IPS-NIHi11 (cell line): Measurements from ENCODE around the gene KANSL3.

Source experiments
- DNase-seq: peaks from one replicate; pipeline ENCODE4 v3.0.0; 2012; ENCODE audit warnings: mixed read lengths, low spot score

Gene KANSL3

DNA sequence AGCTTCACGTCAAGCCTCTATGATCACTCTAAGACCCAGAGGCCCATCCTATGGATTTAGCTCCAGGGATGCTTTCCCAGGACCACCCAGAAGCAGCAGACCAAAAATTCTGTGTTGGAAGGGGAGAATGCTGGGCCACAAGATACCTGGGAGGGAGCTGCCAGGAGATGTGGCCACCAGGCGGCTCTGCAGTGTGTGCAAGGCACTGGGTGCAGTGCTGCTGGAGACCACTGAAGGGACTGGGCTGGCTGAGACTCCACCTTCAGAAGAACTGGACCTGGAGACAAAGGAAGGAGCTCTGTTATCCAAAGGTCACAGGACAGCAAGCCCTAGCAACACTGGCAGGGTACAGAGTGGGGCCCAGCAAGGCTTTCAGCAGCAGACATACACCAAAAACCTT lies 34.0 kb downstream of the KANSL3 start:
- peak; percentile 23 for DNase-seq

DNA sequence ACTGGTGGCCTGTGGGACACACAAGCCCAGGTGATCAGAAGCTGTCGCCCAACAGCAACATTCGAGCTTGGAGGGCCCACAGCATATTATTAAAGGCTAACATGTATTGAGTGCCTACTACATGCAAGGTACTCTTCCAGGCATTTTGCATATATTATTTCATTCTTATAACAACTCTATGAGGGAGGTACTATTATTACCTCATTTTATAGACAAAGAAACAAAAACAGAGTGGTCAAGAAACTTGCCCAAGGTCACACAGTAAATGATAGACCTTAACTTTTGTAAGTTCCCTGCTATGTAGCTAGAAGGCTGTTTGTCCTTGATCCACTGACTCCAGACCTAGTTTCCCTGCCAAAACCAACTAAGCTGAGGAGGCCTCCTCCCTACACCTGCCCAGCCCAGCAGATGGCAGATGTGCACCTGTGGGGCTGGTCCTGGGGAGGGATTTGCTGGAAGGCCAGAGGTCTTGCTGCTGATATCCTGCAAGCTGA lies 35.7 kb downstream of the KANSL3 start:
- peak; percentile 17 for DNase-seq

DNA sequence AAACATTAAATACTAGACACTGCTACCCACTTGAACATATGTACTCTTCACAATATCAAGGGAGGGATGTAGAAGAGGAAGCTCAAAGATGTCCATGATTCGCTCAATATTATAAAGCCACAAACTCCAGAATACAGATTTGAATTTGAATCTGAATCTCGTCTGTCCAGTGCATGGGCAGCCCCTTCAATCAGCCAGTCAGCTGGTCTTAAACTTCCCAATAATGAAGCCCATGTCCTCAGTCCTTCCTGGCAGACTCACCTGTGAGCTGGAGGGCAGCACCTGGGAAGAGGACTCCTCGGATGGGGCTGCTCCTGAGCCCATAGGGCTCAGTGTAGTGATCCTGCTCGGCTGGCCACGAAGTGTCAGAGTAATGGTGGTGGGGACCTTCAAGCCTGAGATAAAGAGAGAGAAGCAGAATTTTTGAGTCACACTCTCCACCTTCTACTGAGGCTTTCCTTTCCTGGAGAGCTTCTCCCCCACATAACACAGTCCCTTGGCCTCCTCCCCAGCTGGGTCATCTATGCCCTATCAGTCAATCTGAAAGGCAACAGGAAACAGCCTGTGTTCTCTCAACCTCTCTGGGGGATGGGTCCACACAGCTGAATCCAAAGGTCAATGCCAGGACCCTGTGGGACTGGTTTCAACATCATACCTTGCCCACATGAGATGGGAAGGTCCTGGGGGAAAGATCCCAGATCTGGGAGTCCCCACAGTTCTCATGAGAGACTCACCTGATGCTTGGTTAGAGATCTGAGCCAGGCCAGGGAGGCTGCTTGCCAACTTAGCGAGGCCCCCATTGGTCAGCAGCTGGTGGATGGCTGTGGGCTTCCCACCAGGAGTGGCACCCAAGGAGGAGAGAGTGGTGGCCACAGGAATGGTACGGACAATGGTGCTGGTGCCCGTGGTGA lies 36.5 kb downstream of the KANSL3 start:
- DNase-seq = no peak

GRCh38 chr2:96599941-96600340 lies 38.2 kb downstream of the KANSL3 start:
- no peak for DNase-seq

GRCh38 chr2:96596596-96596995 lies 41.5 kb downstream of the KANSL3 start:
- no peak for DNase-seq

DNA sequence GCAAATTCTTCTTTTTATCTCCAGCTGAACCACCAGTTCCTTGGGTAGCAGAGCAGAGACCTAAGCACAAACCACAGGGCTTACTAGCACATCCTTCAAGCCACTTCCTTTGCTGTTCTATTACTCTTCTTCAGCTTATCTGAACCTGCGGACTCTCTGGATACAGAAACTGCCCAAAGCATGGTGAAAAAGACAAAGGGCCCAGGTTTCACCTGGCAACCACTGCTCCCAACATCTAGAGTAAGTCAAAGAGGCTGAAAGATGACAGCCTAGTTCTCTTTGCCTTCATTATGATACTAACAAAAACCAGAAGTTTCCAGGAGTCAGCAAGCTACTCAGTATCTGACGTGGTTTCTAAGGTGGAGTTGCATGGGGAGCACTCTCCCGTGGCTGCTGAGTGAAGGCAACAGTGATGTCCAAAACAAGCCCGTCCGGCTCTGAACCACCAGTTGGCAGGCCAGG lies 43.4 kb downstream of the KANSL3 start:
- DNase-seq = no peak

DNA sequence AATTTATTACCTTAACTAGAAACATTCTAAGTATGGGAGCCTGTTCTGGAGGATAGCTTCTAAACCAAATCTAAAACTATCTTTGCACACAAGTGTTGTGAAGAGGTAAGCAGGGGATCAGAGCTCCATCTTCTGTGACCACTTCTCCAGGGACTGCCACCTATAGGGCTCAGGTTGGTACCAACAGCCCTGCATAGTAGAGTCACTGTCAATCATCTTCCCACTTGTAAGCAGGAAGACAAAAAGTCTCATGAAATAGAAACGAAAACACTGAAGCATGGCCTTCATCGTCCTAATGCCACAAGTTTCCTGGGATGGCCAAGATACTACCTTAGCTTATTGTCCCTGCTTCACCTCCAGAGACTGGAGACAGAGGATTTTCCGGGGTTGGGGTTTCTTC lies 43.8 kb downstream of the KANSL3 start:
- no peak for DNase-seq

DNA sequence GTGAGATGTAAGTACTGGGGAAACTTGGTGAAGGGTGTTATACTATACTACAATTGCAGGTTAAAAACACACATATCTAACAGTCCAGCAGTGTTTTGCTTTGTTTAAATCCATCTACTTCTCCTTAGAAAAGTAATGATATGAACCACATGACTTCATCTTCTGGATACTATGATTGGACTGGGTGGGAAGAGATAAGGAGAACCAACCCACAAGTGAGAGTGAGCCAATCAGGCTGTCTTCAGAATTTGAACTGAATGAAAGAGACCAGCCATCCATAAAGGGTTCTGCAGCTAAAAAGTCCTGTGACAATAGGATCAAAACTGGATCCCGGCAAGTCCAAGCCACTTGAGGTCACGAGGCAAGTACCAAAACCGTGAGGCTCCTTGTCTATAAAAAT lies 46.6 kb downstream of the KANSL3 start:
- DNase-seq = no peak

- no peak for DNase-seq
These were observed 47.1 kb downstream of the KANSL3 start for GRCh38 chr2:96591054-96591453.

DNA sequence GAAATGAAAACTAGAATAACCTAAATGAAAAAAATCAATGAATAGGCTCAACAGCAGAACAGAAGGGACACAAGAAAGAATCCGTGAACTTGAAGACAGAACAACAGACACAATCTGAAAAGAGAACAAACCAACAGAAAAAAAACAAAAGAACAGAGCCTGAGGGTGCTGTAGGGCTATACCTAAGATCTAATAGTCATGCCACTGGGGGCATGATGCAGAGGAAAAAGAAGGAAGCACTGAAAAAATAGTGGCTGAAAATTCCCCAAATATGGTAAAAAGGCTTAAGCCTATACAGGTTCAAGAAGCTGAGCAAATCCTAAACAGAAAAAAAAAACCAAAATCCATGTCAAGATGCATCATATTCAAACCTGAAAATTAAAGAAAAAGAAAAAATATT lies 50.3 kb downstream of the KANSL3 start:
- no peak for DNase-seq

DNA sequence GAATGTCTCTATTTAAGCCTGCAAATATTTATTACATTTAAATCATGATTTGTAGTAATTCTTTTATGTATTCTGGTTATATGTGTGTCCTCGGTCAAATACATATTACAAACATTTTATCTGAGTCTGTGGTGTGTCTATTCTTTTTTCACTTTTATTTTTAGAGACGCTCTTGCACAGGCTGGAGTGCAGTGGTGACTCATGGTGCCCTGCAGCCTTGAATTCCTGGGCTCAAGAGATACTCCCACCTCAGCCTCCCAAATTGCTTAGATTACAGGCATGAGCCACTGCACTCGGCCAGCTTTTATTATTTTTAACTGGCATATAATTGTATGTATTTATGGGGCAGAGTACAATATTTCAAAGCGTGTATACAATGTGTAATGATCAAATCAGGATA lies 54.1 kb downstream of the KANSL3 start:
- DNase-seq = no peak

GRCh38 chr2:96580771-96581170 lies 57.3 kb downstream of the KANSL3 start:
- DNase-seq = peak; percentile 73

- peak; percentile 49 for DNase-seq
These were observed 58.7 kb downstream of the KANSL3 start for GRCh38 chr2:96579422-96579821.

GRCh38 chr2:96578731-96579130 lies 59.4 kb downstream of the KANSL3 start:
- no peak for DNase-seq

DNA sequence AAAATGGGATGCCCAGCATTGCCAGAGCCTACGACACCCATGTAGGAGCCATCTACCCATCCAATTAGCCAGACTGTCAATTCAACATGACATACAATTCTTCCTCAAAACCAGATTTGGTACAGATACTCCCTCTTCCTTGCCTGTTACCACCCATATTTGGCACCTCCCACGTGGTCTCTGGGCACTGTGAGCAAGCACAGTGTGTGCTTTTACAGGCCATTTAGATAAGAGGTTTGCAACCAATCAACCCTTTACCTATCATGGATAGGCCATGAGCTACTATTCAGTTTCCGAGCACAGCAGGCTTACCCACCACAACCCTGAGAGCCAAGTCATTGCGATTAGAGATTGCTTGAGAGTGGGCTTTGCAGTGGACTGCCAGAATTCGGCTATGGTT lies 60.6 kb downstream of the KANSL3 start:
- DNase-seq = no peak

GRCh38 chr2:96575785-96576456 lies 62.2 kb downstream of the KANSL3 start:
- no peak for DNase-seq

GRCh38 chr2:96574364-96574763 lies 63.7 kb downstream of the KANSL3 start:
- no peak for DNase-seq

DNA sequence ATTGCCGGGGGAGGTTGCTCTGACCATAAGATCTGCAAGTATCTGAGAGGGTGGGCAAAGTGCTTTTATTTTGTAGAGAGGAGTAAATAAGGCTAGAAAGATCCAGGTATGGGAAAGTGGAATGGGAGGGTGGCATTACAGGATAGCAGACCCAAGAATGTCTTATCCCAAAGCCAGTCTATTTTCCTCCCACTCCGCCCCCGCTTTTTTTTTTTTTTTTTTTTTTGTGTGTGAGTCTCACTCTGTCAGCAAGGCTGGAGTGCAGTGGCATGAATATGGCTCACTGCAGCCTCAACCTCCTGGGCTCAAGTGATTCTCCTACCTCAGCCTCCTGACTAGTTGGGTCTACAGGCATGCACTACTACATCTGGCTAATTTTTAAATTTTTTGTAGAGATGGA lies 70.0 kb downstream of the KANSL3 start:
- no peak for DNase-seq

- peak; percentile 68 for DNase-seq
These were observed 73.0 kb downstream of the KANSL3 start for GRCh38 chr2:96565111-96565510.

DNA sequence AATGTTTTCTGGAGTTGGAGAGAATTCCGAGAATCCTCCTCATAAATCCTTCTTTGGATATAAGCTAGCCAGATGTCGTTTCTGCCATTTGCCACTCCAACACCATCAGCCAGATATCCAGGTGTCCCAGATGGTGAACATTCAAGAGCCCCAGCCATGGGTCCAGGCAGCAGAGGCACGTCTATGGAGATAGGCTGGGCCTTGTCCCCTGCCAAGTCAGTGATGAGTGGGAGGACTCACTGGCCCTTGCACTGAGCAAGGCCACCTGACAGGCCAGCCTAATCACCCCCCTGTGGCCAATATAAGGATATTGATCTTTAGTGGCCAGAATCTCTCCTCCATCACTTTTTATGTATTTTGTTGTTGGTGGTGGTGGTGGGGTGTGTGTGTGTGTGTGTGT lies 73.5 kb downstream of the KANSL3 start:
- DNase-seq = no peak

DNA sequence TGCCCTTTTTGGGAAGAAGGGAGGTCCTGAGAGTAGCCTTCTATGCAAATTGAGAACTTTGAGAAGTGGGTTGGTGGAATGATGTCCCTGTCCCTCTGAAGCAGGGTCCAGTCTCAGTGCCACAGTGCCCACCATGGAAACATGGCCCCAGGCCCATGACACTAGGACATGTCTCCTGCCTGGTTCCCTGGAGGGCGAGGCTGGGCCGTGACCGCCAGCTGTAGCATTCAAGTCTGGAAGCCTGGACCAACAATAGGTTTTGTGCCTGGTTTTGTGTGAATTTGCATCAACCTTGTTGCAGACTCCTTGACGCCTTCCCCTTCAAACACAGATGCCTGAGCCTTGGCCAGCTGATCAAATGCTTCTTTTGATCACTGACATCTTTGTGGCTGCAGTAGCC lies 74.1 kb downstream of the KANSL3 start:
- no peak for DNase-seq

- DNase-seq = no peak
These were observed 79.6 kb downstream of the KANSL3 start for GRCh38 chr2:96558485-96558884.

DNA sequence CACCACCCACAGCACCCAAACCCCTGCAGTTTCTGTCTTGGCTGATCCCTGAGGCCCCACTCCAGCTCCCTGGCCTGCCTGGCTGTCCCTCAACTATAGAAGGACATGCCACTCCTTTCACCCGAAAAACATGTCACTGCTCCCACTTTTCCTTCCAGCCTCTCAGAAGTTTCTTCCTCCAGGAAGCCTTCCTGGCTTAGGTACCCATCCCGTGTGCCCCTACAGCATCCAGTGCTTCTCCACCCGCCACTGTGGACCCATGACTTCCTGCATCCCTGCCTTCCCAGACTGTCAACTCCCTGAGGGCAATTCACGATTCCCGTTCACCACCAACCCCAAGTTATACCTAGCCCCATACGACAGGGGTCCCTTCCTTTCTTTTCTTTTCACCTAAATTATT lies 80.1 kb downstream of the KANSL3 start:
- DNase-seq = no peak
